SK-N-SH (cell line): ENCODE results near the gene EVI2A. TPM values are rescaled to one million over a fixed set of nuclear protein-coding genes. Genes with fewer than 3 reads are reported as not detected.

Experiments
- CTCF ChIA-PET: fragments of 300-600, 350-600 bp; formaldehyde crosslinking; extraction: SDS; loops from one replicate; lab custom pipeline; 2021; lab: Yijun Ruan, JAX
- POLR2A ChIA-PET: fragments of 350-600 bp; sonication (Branson Sonifier 250); formaldehyde crosslinking; extraction: SDS; loops from one replicate; lab custom pipeline; 2020; ENCODE audit warnings: antibody characterized with exemption, inconsistent platforms; lab: Yijun Ruan, JAX
- DNase-seq: peaks from one replicate; pipeline ENCODE4 v3.0.0; 2012
- H2AFZ ChIP-seq: fragments of 200-600 bp; sonication (generic); 2 replicates; pipeline ENCODE4 v1.8.1; 2016; ENCODE audit warnings: antibody characterized with exemption, mild to moderate bottlenecking, low read depth
- H3F3A ChIP-seq: fragments of 200-600 bp; sonication (generic); replicated peaks from 2 replicates; pipeline ENCODE3; 2016; ENCODE audit warnings: antibody characterized with exemption, mild to moderate bottlenecking; ENCODE audit not compliant: insufficient read depth
- H3K27ac ChIP-seq, 2 experiments: fragments of 200-500 bp in 1 of 2; fragments of 200-600 bp in 1 of 2; sonication (Bioruptor generic) in 1 of 2; sonication (generic), shearing (Covaris generic) in 1 of 2; 2 replicates each; pipeline versions ENCODE4 v1.5.1 to v1.6.1; 2014 to 2016; ENCODE audit warnings: low read depth in 2 of 2, inconsistent platforms in 1 of 2, low read length in 1 of 2, mild to moderate bottlenecking in 1 of 2, mixed read lengths in 1 of 2
- H3K27me3 ChIP-seq: fragments of 200-600 bp; sonication (generic), shearing (Covaris generic); 2 replicates; pipeline ENCODE4 v1.6.1; 2016; ENCODE audit warnings: mixed run types; ENCODE audit not compliant: insufficient read depth
- H3K36me3 ChIP-seq, 2 experiments: fragments of 200-500 bp in 1 of 2; fragments of 200-600 bp in 1 of 2; sonication (Bioruptor generic) in 1 of 2; sonication (generic) in 1 of 2; replicated peaks in 1 of 2; 2 replicates each; pipeline versions ENCODE3 to v1.5.1; 2014 to 2016; ENCODE audit warnings: low read length in 1 of 2, mild to moderate bottlenecking in 1 of 2; ENCODE audit not compliant: insufficient read depth in 2 of 2, control insufficient read depth in 1 of 2
- H3K4me1 ChIP-seq, 2 experiments: fragments of 200-500 bp in 1 of 2; fragments of 200-600 bp in 1 of 2; sonication (Bioruptor generic) in 1 of 2; sonication (generic), shearing (Covaris generic) in 1 of 2; 2 replicates each; pipeline versions ENCODE4 v1.5.1 to v1.6.1; 2014 to 2016; ENCODE audit warnings: low read depth in 1 of 2, low read length in 1 of 2, mixed run types in 1 of 2; ENCODE audit not compliant: insufficient read depth in 2 of 2, control insufficient read depth in 1 of 2
- H3K4me2 ChIP-seq: fragments of 200-600 bp; sonication (generic), shearing (Covaris generic); 2 replicates; pipeline ENCODE4 v1.6.1; 2017; ENCODE audit warnings: mixed run types
- H3K4me3 ChIP-seq, 2 experiments: fragments of 200-500 bp in 1 of 2; fragments of 200-600 bp in 1 of 2; sonication (Bioruptor generic) in 1 of 2; sonication (generic), shearing (Covaris generic) in 1 of 2; 2 replicates each; pipeline versions ENCODE4 v1.5.1 to v1.8.1; 2014 to 2016; ENCODE audit warnings: low read depth in 2 of 2, inconsistent platforms in 1 of 2, low read length in 1 of 2, mild to moderate bottlenecking in 1 of 2, mixed read lengths in 1 of 2, moderate library complexity in 1 of 2
- H3K79me2 ChIP-seq: fragments of 200-600 bp; sonication (generic); 2 replicates; pipeline ENCODE4 v1.8.1; 2017; ENCODE audit warnings: mild to moderate bottlenecking; ENCODE audit not compliant: insufficient read depth
- H3K9ac ChIP-seq: fragments of 200-600 bp; sonication (generic); 2 replicates; pipeline ENCODE4 v1.6.1; 2017; ENCODE audit warnings: mixed run types
- H3K9me2 ChIP-seq: fragments of 200-600 bp; sonication (generic); 2 replicates; pipeline ENCODE4 v1.6.1; 2017; ENCODE audit warnings: mixed run types
- H3K9me3 ChIP-seq: fragments of 200-600 bp; sonication (generic); 2 replicates; pipeline ENCODE4 v1.6.1; 2017; ENCODE audit warnings: mixed run types, mild to moderate bottlenecking, moderate library complexity
- H4K20me1 ChIP-seq: fragments of 200-600 bp; sonication (generic); 2 replicates; pipeline ENCODE4 v1.6.1; 2017; ENCODE audit warnings: mild to moderate bottlenecking, mixed run types; ENCODE audit not compliant: insufficient read depth
- CHD2 ChIP-seq: fragments of 150-350 bp; IDR thresholded peaks from 2 replicates; pipeline ENCODE4 v1.6.1; 2018; ENCODE audit warnings: low read length; ENCODE audit not compliant: partially characterized antibody
- ELF1 ChIP-seq: IDR thresholded peaks from 2 replicates; pipeline ENCODE4 v1.4.0; 2012
- EP300 ChIP-seq, 2 experiments: IDR thresholded peaks; 2 replicates each; pipeline versions ENCODE4 v1.4.0 to v1.6.1; 2012; ENCODE audit warnings: borderline replicate concordance in 1 of 2, low read depth in 1 of 2, low read length in 1 of 2
- EZH2phosphoT487 ChIP-seq: fragments of 200-600 bp; sonication (generic); IDR thresholded peaks from 2 replicates; pipeline ENCODE4 v1.6.1; 2017; ENCODE audit warnings: low read depth, mixed run types, mild to moderate bottlenecking, antibody characterized with exemption, moderate library complexity, borderline replicate concordance
- FOXJ3 ChIP-seq: sonication (generic); formaldehyde crosslinking; IDR thresholded peaks from 2 replicates; pipeline ENCODE4 v1.5.1; 2020; ENCODE audit warnings: mild to moderate bottlenecking, missing genetic modification reagents
- FOXM1 ChIP-seq: IDR thresholded peaks from 2 replicates; pipeline ENCODE4 v1.4.0; 2012; ENCODE audit warnings: low read depth, mild to moderate bottlenecking
- GATA2 ChIP-seq: sonication (generic); formaldehyde crosslinking; IDR thresholded peaks from 2 replicates; pipeline ENCODE4 v1.5.0; 2020; ENCODE audit warnings: mild to moderate bottlenecking, missing genetic modification reagents
- JUND ChIP-seq: IDR thresholded peaks from 2 replicates; pipeline ENCODE4 v1.4.0; 2012
- RXRA ChIP-seq: IDR thresholded peaks from 2 replicates; pipeline ENCODE4 v1.4.0; 2012; ENCODE audit warnings: low read depth, mild to moderate bottlenecking, borderline replicate concordance
- SIN3A ChIP-seq: IDR thresholded peaks from 2 replicates; pipeline ENCODE4 v1.6.1; 2012; ENCODE audit warnings: low read depth, mild to moderate bottlenecking, low read length, moderate library complexity, borderline replicate concordance
- TAF1 ChIP-seq: IDR thresholded peaks from 2 replicates; pipeline ENCODE4 v1.6.1; 2012; ENCODE audit warnings: low read depth, mild to moderate bottlenecking, low read length, moderate library complexity, borderline replicate concordance
- TCF12 ChIP-seq: IDR thresholded peaks from 2 replicates; pipeline ENCODE4 v1.4.0; 2012
- TEAD4 ChIP-seq: IDR thresholded peaks from 2 replicates; pipeline ENCODE4 v1.4.0; 2012; ENCODE audit warnings: mild to moderate bottlenecking, borderline replicate concordance; ENCODE audit not compliant: insufficient read depth
- YY1 ChIP-seq: IDR thresholded peaks from 2 replicates; pipeline ENCODE4 v1.4.0; 2012; ENCODE audit warnings: low read depth, mild to moderate bottlenecking
- WGBS: methylation state at CpG from one replicate; pipeline ENCODE4 v1.1.6; 2017; ENCODE audit warnings: low lambda C conversion rate; 5-methylcytosine and 5-hydroxymethylcytosine counted together
- polyA plus RNA-seq, 3 experiments: library from polyadenylated mRNA; depleted of rRNA; stranded (reverse); fragments of >200 nt; gene quantifications; 2 replicates each; pipeline ENCODE4 v1.2.3, GENCODE V29; 2012
- TF ChIP-seq, protein P1 (sequence below): IDR thresholded peaks from 2 replicates; pipeline ENCODE4; 2012
- TF ChIP-seq, protein P2 (sequence below): IDR thresholded peaks from 2 replicates; pipeline ENCODE4 v1.6.1; 2012; ENCODE audit warnings: mild to moderate bottlenecking, low read depth, low read length, moderate library complexity

EVI2A gene
- polyA plus RNA-seq, 1 of the 3 experiments (the other 2 are of a cell fraction): 1.3 TPM

DNA sequence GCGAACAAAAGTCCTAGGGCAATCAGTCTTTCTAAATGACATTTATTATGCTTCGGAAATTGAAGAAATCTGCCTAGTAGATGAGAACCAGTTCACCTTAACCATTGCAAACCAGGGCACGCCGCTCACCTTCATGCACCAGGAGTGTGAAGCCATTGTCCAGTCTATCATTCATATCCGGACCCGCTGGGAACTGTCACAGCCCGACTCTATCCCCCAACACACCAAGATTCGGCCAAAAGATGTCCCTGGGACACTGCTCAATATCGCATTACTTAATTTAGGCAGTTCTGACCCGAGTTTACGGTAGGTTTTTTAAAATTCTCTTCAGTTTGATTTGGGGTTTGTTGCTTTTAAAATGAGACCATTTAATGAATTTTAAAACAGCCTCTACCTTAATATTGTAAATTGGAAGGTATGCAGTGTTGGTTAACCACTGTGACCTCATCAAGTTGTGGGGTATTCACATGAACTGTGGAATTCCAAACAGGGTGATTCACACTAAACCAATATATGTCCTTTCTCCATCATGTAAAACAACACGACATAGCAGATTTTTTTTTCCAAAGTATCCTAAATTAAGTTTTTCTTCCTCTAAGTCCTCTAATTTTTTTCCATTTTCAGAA, 6.2 kb upstream of the EVI2A start (continued):
- TF ChIP-seq GATA2 (CRISPR knock-in tag) (no peak), JUND (peak; percentile 63), SIN3A (no peak), EZH2phosphoT487 (no peak), ELF1 (no peak), TAF1 (no peak), EP300 (IDR thresholded peaks at IDR 0.05; ENCODE audit: borderline replicate concordance in 1 of 2, low read depth in 1 of 2, low read length in 1 of 2) (peak in 1 of 2 experiments; percentile 65; a peak in 2 of 4 replicates), YY1 (no peak), RXRA (peak; percentile 29; the same call in 1 of the 2 replicates), FOXJ3 (no peak)
- TF ChIP-seq, protein P1, sequence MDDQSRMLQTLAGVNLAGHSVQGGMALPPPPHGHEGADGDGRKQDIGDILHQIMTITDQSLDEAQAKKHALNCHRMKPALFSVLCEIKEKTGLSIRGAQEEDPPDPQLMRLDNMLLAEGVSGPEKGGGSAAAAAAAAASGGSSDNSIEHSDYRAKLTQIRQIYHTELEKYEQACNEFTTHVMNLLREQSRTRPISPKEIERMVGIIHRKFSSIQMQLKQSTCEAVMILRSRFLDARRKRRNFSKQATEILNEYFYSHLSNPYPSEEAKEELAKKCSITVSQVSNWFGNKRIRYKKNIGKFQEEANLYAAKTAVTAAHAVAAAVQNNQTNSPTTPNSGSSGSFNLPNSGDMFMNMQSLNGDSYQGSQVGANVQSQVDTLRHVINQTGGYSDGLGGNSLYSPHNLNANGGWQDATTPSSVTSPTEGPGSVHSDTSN: no peak; the same call in 1 of the 2 replicates

DNA sequence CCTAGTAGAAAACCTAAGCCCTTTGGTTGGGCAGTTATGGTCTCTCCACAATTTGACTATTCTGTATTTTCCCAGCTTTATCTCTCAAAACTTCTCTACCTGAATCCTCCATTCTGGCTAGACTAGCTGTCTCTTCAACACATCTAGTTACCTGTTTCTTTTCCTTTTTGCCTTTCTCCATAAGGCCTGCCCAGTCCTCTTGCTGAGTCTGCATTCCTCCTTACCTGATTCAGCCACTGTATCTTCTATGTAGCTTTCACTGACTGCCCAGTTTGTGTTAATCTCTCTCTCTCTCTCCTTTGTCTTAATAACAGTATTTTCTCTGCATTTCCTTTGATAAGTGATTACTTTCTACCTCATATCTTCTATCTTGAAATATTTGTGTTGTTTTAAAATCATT, 2.1 kb upstream of the EVI2A start:
- CTCF ChIA-PET: interaction anchor here (0.7 kb wide), 1 partner anchor 8 kb away, joined by 3 read pairs; no protein-coding TSS in a partner anchor

DNA sequence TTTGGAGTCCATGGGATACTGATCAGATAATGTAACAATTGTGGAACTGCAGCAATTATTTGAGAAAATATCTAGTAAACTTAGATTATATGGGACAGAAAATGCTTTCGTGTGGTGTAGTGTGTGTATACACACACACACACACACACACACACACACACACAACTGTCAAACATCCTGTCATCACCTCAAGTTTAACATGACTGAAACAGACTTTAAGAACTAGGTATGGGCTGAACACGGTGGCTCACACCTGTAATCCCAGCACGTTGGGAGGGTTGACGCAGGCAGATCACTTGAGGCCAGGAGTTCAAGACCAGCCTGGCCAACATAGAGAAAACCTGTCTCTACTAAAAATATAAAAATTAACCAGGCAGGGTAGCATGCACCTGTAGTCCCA, 544 bp upstream of the EVI2A start:
- Histone ChIP-seq H3K27ac (peak overlapping the region in 1 of 2 experiments; percentile 65; a peak in 1 of 4 replicates), H3K79me2 (peaks cover 11% of the 10 kb centered on the region; the same call in 1 of the 2 replicates), H3K36me3 (peaks cover 11 to 17% of the 10 kb centered on the region in 2 experiments), H3K9me3 (no peaks in the 10 kb centered on the region), H3K9me2 (no peaks in the 10 kb centered on the region), H3F3A (peaks cover 26% of the 10 kb centered on the region), H3K4me2 (no peak overlapping the region), H3K4me1 (peaks cover 5% of the 10 kb centered on the region in 2 experiments), H3K9ac (no peak overlapping the region), H3K4me3 (no peak overlapping the region), H2AFZ (no peak overlapping the region), H4K20me1 (no peaks in the 10 kb centered on the region), H3K27me3 (no peaks in the 10 kb centered on the region)
- ChIA-PET CTCF (no interaction called here), POLR2A (no interaction called here)
- DNase-seq: no peak
- 96% methylated on average over 4 of the region's 4 CpGs for WGBS
- TF ChIP-seq, protein P2, sequence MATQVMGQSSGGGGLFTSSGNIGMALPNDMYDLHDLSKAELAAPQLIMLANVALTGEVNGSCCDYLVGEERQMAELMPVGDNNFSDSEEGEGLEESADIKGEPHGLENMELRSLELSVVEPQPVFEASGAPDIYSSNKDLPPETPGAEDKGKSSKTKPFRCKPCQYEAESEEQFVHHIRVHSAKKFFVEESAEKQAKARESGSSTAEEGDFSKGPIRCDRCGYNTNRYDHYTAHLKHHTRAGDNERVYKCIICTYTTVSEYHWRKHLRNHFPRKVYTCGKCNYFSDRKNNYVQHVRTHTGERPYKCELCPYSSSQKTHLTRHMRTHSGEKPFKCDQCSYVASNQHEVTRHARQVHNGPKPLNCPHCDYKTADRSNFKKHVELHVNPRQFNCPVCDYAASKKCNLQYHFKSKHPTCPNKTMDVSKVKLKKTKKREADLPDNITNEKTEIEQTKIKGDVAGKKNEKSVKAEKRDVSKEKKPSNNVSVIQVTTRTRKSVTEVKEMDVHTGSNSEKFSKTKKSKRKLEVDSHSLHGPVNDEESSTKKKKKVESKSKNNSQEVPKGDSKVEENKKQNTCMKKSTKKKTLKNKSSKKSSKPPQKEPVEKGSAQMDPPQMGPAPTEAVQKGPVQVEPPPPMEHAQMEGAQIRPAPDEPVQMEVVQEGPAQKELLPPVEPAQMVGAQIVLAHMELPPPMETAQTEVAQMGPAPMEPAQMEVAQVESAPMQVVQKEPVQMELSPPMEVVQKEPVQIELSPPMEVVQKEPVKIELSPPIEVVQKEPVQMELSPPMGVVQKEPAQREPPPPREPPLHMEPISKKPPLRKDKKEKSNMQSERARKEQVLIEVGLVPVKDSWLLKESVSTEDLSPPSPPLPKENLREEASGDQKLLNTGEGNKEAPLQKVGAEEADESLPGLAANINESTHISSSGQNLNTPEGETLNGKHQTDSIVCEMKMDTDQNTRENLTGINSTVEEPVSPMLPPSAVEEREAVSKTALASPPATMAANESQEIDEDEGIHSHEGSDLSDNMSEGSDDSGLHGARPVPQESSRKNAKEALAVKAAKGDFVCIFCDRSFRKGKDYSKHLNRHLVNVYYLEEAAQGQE: no peak
- TF ChIP-seq CHD2 (no peak), FOXM1 (no peak), TEAD4 (no peak), YY1 (no peak), ELF1 (no peak), FOXJ3 (no peak)
- TF ChIP-seq, protein P1: no peak

More for the DNA sequence above, 2.1 kb upstream of the EVI2A start:
- no peak overlapping the region for H2AFZ ChIP-seq
- H3K9me2 ChIP-seq: no peaks in the 10 kb centered on the region
- no peak for TF ChIP-seq TCF12
- peaks cover 3 to 13% of the 10 kb centered on the region in 2 experiments; a peak in 3 of 4 replicates for H3K4me1 ChIP-seq
- H3K36me3 ChIP-seq: peaks cover 9 to 18% of the 10 kb centered on the region in 2 experiments
- H3K9me3 ChIP-seq: no peaks in the 10 kb centered on the region
- no peak for DNase-seq
- no peak overlapping the region for H3K4me3 ChIP-seq
- no peaks in the 10 kb centered on the region for H4K20me1 ChIP-seq
- H3K4me2 ChIP-seq: no peak overlapping the region
- H3K27ac ChIP-seq: no peak overlapping the region
- H3K27me3 ChIP-seq: no peaks in the 10 kb centered on the region
- peaks cover 38% of the 10 kb centered on the region for H3F3A ChIP-seq
- POLR2A ChIA-PET: no interaction called here
- H3K79me2 ChIP-seq: peaks cover 11% of the 10 kb centered on the region; the same call in 1 of the 2 replicates
- no peak overlapping the region for H3K9ac ChIP-seq
